SU-DHL-6 (cell line): Measurements from ENCODE around the gene WDR43.

ENCODE experiments used
- EZH2phosphoT487 ChIP-seq: fragments of 200-600 bp; sonication (generic), shearing (Covaris generic); conservative IDR thresholded peaks from 2 replicates; pipeline ENCODE4 v1.6.1; 2018; ENCODE audit warnings: mild to moderate bottlenecking, antibody characterized with exemption, low read length, moderate library complexity, mixed read lengths
- TF ChIP-seq, protein P1 (sequence below): fragments of 200-600 bp; sonication (generic); IDR thresholded peaks from one replicate; pipeline ENCODE4 v1.5.1; 2017; ENCODE audit warnings: antibody characterized with exemption, mild to moderate bottlenecking, low read length, moderate library complexity; ENCODE audit not compliant: insufficient read depth, poor library complexity, severe bottlenecking

DNA sequence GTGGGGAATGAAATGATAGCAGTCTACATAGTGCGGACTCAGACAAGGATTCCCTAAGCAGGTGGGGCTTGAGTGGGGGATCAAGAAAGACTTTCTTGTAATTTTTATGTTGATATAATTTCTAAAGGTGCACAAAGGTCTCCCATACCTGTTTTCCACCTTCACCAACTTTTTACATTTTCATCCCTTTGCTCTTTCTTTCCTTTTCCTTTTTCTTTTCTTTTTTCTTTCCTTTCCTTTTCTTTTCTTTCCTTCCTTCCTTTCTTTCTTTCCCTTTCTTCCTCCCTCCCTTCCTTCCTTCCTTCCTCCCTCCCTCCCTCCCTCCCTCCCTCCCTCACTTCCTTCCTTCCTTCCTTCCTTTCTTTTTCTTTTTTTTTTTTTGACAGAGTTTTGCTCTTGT lies 14.3 kb upstream of the WDR43 start:
- TF ChIP-seq, protein P1, sequence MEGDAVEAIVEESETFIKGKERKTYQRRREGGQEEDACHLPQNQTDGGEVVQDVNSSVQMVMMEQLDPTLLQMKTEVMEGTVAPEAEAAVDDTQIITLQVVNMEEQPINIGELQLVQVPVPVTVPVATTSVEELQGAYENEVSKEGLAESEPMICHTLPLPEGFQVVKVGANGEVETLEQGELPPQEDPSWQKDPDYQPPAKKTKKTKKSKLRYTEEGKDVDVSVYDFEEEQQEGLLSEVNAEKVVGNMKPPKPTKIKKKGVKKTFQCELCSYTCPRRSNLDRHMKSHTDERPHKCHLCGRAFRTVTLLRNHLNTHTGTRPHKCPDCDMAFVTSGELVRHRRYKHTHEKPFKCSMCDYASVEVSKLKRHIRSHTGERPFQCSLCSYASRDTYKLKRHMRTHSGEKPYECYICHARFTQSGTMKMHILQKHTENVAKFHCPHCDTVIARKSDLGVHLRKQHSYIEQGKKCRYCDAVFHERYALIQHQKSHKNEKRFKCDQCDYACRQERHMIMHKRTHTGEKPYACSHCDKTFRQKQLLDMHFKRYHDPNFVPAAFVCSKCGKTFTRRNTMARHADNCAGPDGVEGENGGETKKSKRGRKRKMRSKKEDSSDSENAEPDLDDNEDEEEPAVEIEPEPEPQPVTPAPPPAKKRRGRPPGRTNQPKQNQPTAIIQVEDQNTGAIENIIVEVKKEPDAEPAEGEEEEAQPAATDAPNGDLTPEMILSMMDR = no peak
- no peak for TF ChIP-seq EZH2phosphoT487
